ENCODE results near the gene AP4M1.
"Not testable (repeated sequence)": the region's sequence is repeated elsewhere in the genome, so short reads cannot be mapped to it uniquely, and the experiment has no call there.

AP4M1 gene

DNA sequence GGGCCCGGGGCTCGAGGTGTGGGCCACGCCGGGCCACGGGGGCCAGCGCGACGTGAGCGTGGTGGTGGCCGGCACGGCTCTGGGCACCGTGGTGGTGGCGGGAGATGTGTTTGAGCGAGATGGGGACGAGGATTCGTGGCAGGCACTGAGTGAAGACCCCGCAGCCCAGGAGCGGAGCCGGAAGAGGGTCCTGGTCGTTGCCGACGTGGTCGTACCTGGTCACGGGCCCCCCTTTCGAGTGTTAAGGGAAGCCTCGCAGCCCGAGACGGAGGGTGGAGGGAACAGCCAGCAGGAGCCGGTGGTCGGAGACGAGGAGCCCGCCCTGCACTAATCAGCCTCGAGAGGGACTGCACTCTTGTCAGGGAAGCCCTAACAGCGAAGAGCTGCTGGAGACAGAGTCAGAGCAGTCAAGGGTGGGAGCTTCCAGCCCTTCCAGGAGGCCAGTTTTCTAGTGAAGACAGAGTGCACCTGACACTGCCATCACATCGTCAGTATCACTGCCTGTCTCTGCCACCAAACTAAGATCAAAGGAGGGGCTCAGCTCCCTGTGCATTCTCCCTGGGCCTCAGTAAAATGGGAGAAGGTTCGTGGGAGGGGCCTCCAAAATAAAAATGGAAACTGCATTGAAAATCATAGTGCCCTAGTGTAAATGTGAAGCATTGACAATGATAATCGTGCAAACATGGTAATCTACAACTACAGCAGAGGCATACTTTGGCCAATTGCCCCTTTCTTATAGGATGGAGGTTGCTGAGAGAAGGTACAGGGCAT lies 26.6 kb downstream of the AP4M1 start:
- peaks cover 15% of the 10 kb centered on the region for H3K4me1 ChIP-seq (ENCODE audit: low read length)
- no peak overlapping the region for H3K27ac ChIP-seq (ENCODE audit: low read length)
- DNase-seq = peak; percentile 14

DNA sequence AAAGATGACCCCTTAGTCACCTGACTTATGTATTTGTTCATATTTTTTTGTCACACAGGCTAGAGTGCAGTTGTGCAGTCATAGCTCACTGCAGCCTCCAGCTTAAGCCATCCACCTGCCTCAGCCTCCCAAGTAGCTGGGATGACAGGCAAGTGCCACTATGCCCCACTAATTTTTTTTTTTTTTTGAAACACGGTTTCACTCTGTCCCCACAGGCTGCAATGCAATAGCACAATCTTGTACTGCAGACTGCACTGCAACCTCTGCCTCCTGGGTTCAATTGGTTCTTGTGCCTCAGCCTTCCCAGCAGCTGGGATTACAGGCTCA lies 27.2 kb downstream of the AP4M1 start:
- Histone ChIP-seq H3K4me2 (ENCODE audit: low read depth, low read length) (no peak overlapping the region), H3K27ac (ENCODE audit: low read length) (no peak overlapping the region), H4K20me1 (ENCODE audit: insufficient read depth, low read length) (no peaks in the 10 kb centered on the region), H3K9me2 (replicated peaks; ENCODE audit: insufficient read depth, low read length) (no peaks in the 10 kb centered on the region), H3K36me3 (replicated peaks; ENCODE audit: insufficient read depth, low read length) (no peaks in the 10 kb centered on the region), H3K9ac (ENCODE audit: low read length) (no peak overlapping the region), H3F3A (ENCODE audit: insufficient read depth, low read length) (peaks cover 20% of the 10 kb centered on the region), H3K4me3 (ENCODE audit: low read length) (no peak overlapping the region), H3K4me1 (ENCODE audit: low read length) (peaks cover 15% of the 10 kb centered on the region), H3K79me2 (ENCODE audit: low read length) (peaks cover 7% of the 10 kb centered on the region; the same call in 1 of the 2 replicates), H3K9me3 (replicated peaks; ENCODE audit: insufficient read depth, low read length) (no peaks in the 10 kb centered on the region), H3K27me3 (replicated peaks; ENCODE audit: insufficient read depth, low read length) (no peaks in the 10 kb centered on the region), H2AFZ (ENCODE audit: low read length) (no peak overlapping the region)
- DNase-seq = no peak
- TF ChIP-seq EZH2phosphoT487 (IDR thresholded peaks at IDR 0.05; ENCODE audit: low read length) = no peak
- TF ChIP-seq, protein P1, sequence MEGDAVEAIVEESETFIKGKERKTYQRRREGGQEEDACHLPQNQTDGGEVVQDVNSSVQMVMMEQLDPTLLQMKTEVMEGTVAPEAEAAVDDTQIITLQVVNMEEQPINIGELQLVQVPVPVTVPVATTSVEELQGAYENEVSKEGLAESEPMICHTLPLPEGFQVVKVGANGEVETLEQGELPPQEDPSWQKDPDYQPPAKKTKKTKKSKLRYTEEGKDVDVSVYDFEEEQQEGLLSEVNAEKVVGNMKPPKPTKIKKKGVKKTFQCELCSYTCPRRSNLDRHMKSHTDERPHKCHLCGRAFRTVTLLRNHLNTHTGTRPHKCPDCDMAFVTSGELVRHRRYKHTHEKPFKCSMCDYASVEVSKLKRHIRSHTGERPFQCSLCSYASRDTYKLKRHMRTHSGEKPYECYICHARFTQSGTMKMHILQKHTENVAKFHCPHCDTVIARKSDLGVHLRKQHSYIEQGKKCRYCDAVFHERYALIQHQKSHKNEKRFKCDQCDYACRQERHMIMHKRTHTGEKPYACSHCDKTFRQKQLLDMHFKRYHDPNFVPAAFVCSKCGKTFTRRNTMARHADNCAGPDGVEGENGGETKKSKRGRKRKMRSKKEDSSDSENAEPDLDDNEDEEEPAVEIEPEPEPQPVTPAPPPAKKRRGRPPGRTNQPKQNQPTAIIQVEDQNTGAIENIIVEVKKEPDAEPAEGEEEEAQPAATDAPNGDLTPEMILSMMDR (IDR thresholded peaks at IDR 0.05; ENCODE audit: low read length) = no peak
- no peak for TF ChIP-seq EZH2 (optimal IDR thresholded peaks at IDR 0.05; ENCODE audit: low read depth, low read length)

More for the DNA sequence above, 26.6 kb downstream of the AP4M1 start:
- no peaks in the 10 kb centered on the region for H4K20me1 ChIP-seq (ENCODE audit: insufficient read depth, low read length)
- H3K4me3 ChIP-seq (ENCODE audit: low read length) = peak overlapping the region; percentile 78
- peak overlapping the region; percentile 99 for H3K4me2 ChIP-seq (ENCODE audit: low read depth, low read length)
- peak overlapping the region; percentile 86 for H3K9ac ChIP-seq (ENCODE audit: low read length)
- TF ChIP-seq EZH2phosphoT487 (IDR thresholded peaks at IDR 0.05; ENCODE audit: low read length) = no peak
- TF ChIP-seq, protein P1 (IDR thresholded peaks at IDR 0.05; ENCODE audit: low read length) = no peak
- TF ChIP-seq EZH2 (optimal IDR thresholded peaks at IDR 0.05; ENCODE audit: low read depth, low read length) = no peak
- H3K9me3 ChIP-seq (replicated peaks; ENCODE audit: insufficient read depth, low read length) = no peaks in the 10 kb centered on the region
- H3K27me3 ChIP-seq (replicated peaks; ENCODE audit: insufficient read depth, low read length) = no peaks in the 10 kb centered on the region
- no peaks in the 10 kb centered on the region for H3K9me2 ChIP-seq (replicated peaks; ENCODE audit: insufficient read depth, low read length)
- peaks cover 20% of the 10 kb centered on the region for H3F3A ChIP-seq (ENCODE audit: insufficient read depth, low read length)
- peaks cover 7% of the 10 kb centered on the region; the same call in 1 of the 2 replicates for H3K79me2 ChIP-seq (ENCODE audit: low read length)
- H2AFZ ChIP-seq (ENCODE audit: low read length) = peak overlapping the region; percentile 90
- H3K36me3 ChIP-seq (replicated peaks; ENCODE audit: insufficient read depth, low read length) = no peaks in the 10 kb centered on the region

DNA sequence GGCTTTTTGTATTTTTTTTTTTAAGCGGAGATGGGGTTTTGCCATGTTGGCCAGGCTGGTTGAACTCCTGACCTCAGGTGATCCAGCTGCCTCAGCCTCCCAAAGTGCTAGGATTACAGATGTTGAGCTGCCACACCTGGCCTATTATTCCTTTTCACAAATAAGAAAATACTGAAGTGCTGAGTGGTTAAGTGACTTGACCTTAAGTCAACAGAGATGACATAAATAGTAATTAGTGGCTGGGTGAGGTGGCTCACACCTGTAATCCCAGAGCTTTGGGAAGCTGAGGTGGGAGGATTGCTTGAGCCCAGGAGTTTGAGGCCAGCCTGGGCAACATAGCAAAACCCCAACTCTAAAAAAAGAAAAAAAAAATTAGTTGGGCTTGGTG lies 28.8 kb downstream of the AP4M1 start:
- peaks cover 15% of the 10 kb centered on the region for H3K4me1 ChIP-seq (ENCODE audit: low read length)
- peaks cover 20% of the 10 kb centered on the region for H3F3A ChIP-seq (ENCODE audit: insufficient read depth, low read length)
- H3K4me2 ChIP-seq (ENCODE audit: low read depth, low read length); H3K36me3 ChIP-seq (replicated peaks; ENCODE audit: insufficient read depth, low read length); DNase-seq; H3K4me3 ChIP-seq (ENCODE audit: low read length); H3K27ac ChIP-seq (ENCODE audit: low read length); H3K27me3 ChIP-seq (replicated peaks; ENCODE audit: insufficient read depth, low read length); H3K9me2 ChIP-seq (replicated peaks; ENCODE audit: insufficient read depth, low read length); H3K9me3 ChIP-seq (replicated peaks; ENCODE audit: insufficient read depth, low read length); H4K20me1 ChIP-seq (ENCODE audit: insufficient read depth, low read length); H3K79me2 ChIP-seq (ENCODE audit: low read length); H2AFZ ChIP-seq (ENCODE audit: low read length); H3K9ac ChIP-seq (ENCODE audit: low read length): not testable (repeated sequence)

All from MM.1S (cell line).